ENCODE measurements around the gene ATF6.

Gene ATF6

GRCh38 chr1:161848676-161849075, 82.6 kb downstream of the ATF6 start:
- H3K36me3 ChIP-seq (ENCODE audit: insufficient read depth): peaks cover 8% of the 10 kb centered on the region; the same call in 1 of the 2 replicates
- no peaks in the 10 kb centered on the region for H4K20me1 ChIP-seq (ENCODE audit: insufficient read depth)
- H3K27me3 ChIP-seq (ENCODE audit: insufficient read depth, low read depth): no peaks in the 10 kb centered on the region
- H3K9ac ChIP-seq: no peak overlapping the region
- H3K27ac ChIP-seq: no peak overlapping the region
- no peaks in the 10 kb centered on the region for H3K79me2 ChIP-seq (ENCODE audit: insufficient read depth, low read depth)
- TF ChIP-seq CTCF (conservative IDR thresholded peaks at IDR 0.05; ENCODE audit: low read depth, low read length): no peak
- H3K4me1 ChIP-seq (ENCODE audit: low read depth, poor library complexity, severe bottlenecking): peaks cover 7% of the 10 kb centered on the region
- no peak overlapping the region for H3K4me3 ChIP-seq (IDR thresholded peaks at IDR 0.05; ENCODE audit: insufficient read depth, low read depth, low read length)
- H3K4me2 ChIP-seq: no peak overlapping the region
- H2AFZ ChIP-seq (ENCODE audit: low read depth): no peak overlapping the region

GRCh38 chr1:161849518-161849917, 83.4 kb downstream of the ATF6 start:
- no peak for TF ChIP-seq CTCF (conservative IDR thresholded peaks at IDR 0.05; ENCODE audit: low read depth, low read length)
- H3K4me2 ChIP-seq: no peak overlapping the region
- no peak overlapping the region for H3K4me3 ChIP-seq (IDR thresholded peaks at IDR 0.05; ENCODE audit: insufficient read depth, low read depth, low read length)
- H3K4me1 ChIP-seq (ENCODE audit: low read depth, poor library complexity, severe bottlenecking): peaks cover 7% of the 10 kb centered on the region
- H2AFZ ChIP-seq (ENCODE audit: low read depth): no peak overlapping the region
- H4K20me1 ChIP-seq (ENCODE audit: insufficient read depth): no peaks in the 10 kb centered on the region
- H3K27me3 ChIP-seq (ENCODE audit: insufficient read depth, low read depth): no peaks in the 10 kb centered on the region
- no peaks in the 10 kb centered on the region for H3K79me2 ChIP-seq (ENCODE audit: insufficient read depth, low read depth)
- no peak overlapping the region for H3K9ac ChIP-seq
- H3K36me3 ChIP-seq (ENCODE audit: insufficient read depth): peaks cover 8% of the 10 kb centered on the region; the same call in 1 of the 2 replicates
- no peak overlapping the region for H3K27ac ChIP-seq

GRCh38 chr1:161855260-161855659, 89.1 kb downstream of the ATF6 start:
- Histone ChIP-seq H3K9ac (no peak overlapping the region), H3K36me3 (ENCODE audit: insufficient read depth) (peaks cover 4% of the 10 kb centered on the region; the same call in 1 of the 2 replicates), H3K27me3 (ENCODE audit: insufficient read depth, low read depth) (no peaks in the 10 kb centered on the region), H3K4me1 (ENCODE audit: low read depth, poor library complexity, severe bottlenecking) (no peaks in the 10 kb centered on the region), H3K79me2 (ENCODE audit: insufficient read depth, low read depth) (no peaks in the 10 kb centered on the region), H2AFZ (ENCODE audit: low read depth) (no peak overlapping the region), H3K27ac (no peak overlapping the region), H3K4me2 (no peak overlapping the region), H4K20me1 (ENCODE audit: insufficient read depth) (no peaks in the 10 kb centered on the region), H3K4me3 (IDR thresholded peaks at IDR 0.05; ENCODE audit: insufficient read depth, low read depth, low read length) (no peak overlapping the region)
- no peak for TF ChIP-seq CTCF (conservative IDR thresholded peaks at IDR 0.05; ENCODE audit: low read depth, low read length)

GRCh38 chr1:161858271-161858670, 92.2 kb downstream of the ATF6 start:
- H3K79me2 ChIP-seq (ENCODE audit: insufficient read depth, low read depth): no peaks in the 10 kb centered on the region
- no peak for TF ChIP-seq CTCF (conservative IDR thresholded peaks at IDR 0.05; ENCODE audit: low read depth, low read length)
- no peak overlapping the region for H3K4me2 ChIP-seq
- H3K27me3 ChIP-seq (ENCODE audit: insufficient read depth, low read depth): no peaks in the 10 kb centered on the region
- no peak overlapping the region for H2AFZ ChIP-seq (ENCODE audit: low read depth)
- H3K27ac ChIP-seq: no peak overlapping the region
- H3K36me3 ChIP-seq (ENCODE audit: insufficient read depth): peaks cover 4% of the 10 kb centered on the region; the same call in 1 of the 2 replicates
- no peaks in the 10 kb centered on the region for H3K4me1 ChIP-seq (ENCODE audit: low read depth, poor library complexity, severe bottlenecking)
- H3K9ac ChIP-seq: no peak overlapping the region
- no peak overlapping the region for H3K4me3 ChIP-seq (IDR thresholded peaks at IDR 0.05; ENCODE audit: insufficient read depth, low read depth, low read length)
- no peaks in the 10 kb centered on the region for H4K20me1 ChIP-seq (ENCODE audit: insufficient read depth)

All from KMS-11 (cell line).